Trophoblast cell (in vitro differentiated cells and primary cell): ENCODE data around the gene CLPSL1.

Experiments used
- DNase-seq, 2 donors: peaks; one replicate each; pipeline ENCODE4 v3.0.0-alpha.2; 2016
- H2AFZ ChIP-seq: 2 replicates; pipeline ENCODE4 v1.6.1; 2013; ENCODE audit warnings: low read length, moderate library complexity, mild to moderate bottlenecking; ENCODE audit not compliant: insufficient read depth, poor library complexity
- H2AK5ac ChIP-seq: 2 replicates; pipeline ENCODE4 v1.6.1; 2013; ENCODE audit warnings: mild to moderate bottlenecking, low read length
- H2BK120ac ChIP-seq: 2 replicates; pipeline ENCODE4 v1.6.1; 2013; ENCODE audit warnings: low read length, mild to moderate bottlenecking, moderate library complexity; ENCODE audit not compliant: insufficient read depth, poor library complexity
- H2BK12ac ChIP-seq: 2 replicates; pipeline ENCODE4 v1.6.1; 2013; ENCODE audit warnings: mild to moderate bottlenecking, low read length, moderate library complexity
- H2BK5ac ChIP-seq: 2 replicates; pipeline ENCODE4 v1.6.1; 2013; ENCODE audit warnings: low read length, low read depth, moderate library complexity, mild to moderate bottlenecking; ENCODE audit not compliant: poor library complexity
- H3K14ac ChIP-seq: 2 replicates; pipeline ENCODE4 v1.6.1; 2013; ENCODE audit warnings: mild to moderate bottlenecking, low read length
- H3K18ac ChIP-seq: 2 replicates; pipeline ENCODE4 v1.6.1; 2013; ENCODE audit warnings: mild to moderate bottlenecking, low read length
- H3K23ac ChIP-seq: 2 replicates; pipeline ENCODE4 v1.6.1; 2013; ENCODE audit warnings: low read length
- H3K27ac ChIP-seq: 2 replicates; pipeline ENCODE4 v1.5.1; 2013; ENCODE audit warnings: low read depth, mild to moderate bottlenecking, inconsistent platforms, low read length, moderate library complexity
- H3K27me3 ChIP-seq: 2 replicates; pipeline ENCODE4 v1.6.1; 2013; ENCODE audit warnings: inconsistent platforms, mild to moderate bottlenecking, low read length, moderate library complexity; ENCODE audit not compliant: insufficient read depth
- H3K36me3 ChIP-seq, 2 experiments: 1 replicate in 1 of 2; 2 replicates in 1 of 2; pipeline ENCODE4 v1.6.1; 2013; ENCODE audit warnings: low read length in 2 of 2, mild to moderate bottlenecking in 2 of 2, moderate library complexity in 1 of 2; ENCODE audit not compliant: insufficient read depth in 2 of 2, control insufficient read depth in 1 of 2
- H3K4ac ChIP-seq: 2 replicates; pipeline ENCODE4 v1.6.1; 2013; ENCODE audit warnings: low read depth, mild to moderate bottlenecking, low read length, moderate library complexity
- H3K4me1 ChIP-seq, 2 experiments: 1 replicate in 1 of 2; 2 replicates in 1 of 2; pipeline ENCODE4 v1.6.1; 2013; ENCODE audit warnings: low read length in 2 of 2, mild to moderate bottlenecking in 2 of 2, moderate library complexity in 1 of 2; ENCODE audit not compliant: insufficient read depth in 2 of 2, control insufficient read depth in 1 of 2
- H3K4me2 ChIP-seq: 2 replicates; pipeline ENCODE4 v1.6.1; 2013; ENCODE audit warnings: inconsistent platforms, mild to moderate bottlenecking, low read length, moderate library complexity
- H3K4me3 ChIP-seq: 2 replicates; pipeline ENCODE4 v1.5.1; 2013; ENCODE audit warnings: mild to moderate bottlenecking, low read depth, low read length, inconsistent platforms
- H3K79me1 ChIP-seq: one replicate; pipeline ENCODE4 v1.6.1; 2013; ENCODE audit warnings: low read length
- H3K79me2 ChIP-seq: 2 replicates; pipeline ENCODE4 v1.6.1; 2013; ENCODE audit warnings: low read length, mild to moderate bottlenecking; ENCODE audit not compliant: control insufficient read depth, insufficient read depth, poor library complexity
- H3K9ac ChIP-seq: 2 replicates; pipeline ENCODE4 v1.6.1; 2013; ENCODE audit warnings: mild to moderate bottlenecking, low read length
- H3K9me3 ChIP-seq: 2 replicates; pipeline ENCODE4 v1.6.1; 2013; ENCODE audit warnings: low read depth, mild to moderate bottlenecking, control low read depth, inconsistent platforms, low read length; ENCODE audit not compliant: insufficient read depth
- H4K12ac ChIP-seq: 2 replicates; pipeline ENCODE4 v1.6.1; 2013; ENCODE audit warnings: low read depth, mild to moderate bottlenecking, low read length, moderate library complexity
- H4K8ac ChIP-seq: 2 replicates; pipeline ENCODE4 v1.6.1; 2013; ENCODE audit warnings: low read depth, mild to moderate bottlenecking, low read length, moderate library complexity
- H4K91ac ChIP-seq: one replicate; pipeline ENCODE4 v1.6.1; 2013; ENCODE audit warnings: low read depth, mild to moderate bottlenecking, low read length, moderate library complexity
- WGBS: extraction: QIAGEN DNeasy Blood & Tissue Kit; methylation state at CpG from one replicate; pipeline ENCODE4 v1.1.7; 2013; ENCODE audit warnings: missing lambda C conversion rate; ENCODE audit not compliant: insufficient read length, insufficient coverage; ENCODE audit errors: extremely low coverage; 5-methylcytosine and 5-hydroxymethylcytosine counted together

The CLPSL1 gene

GRCh38 chr6:35786272-35786671, 5.5 kb downstream of the CLPSL1 start:
- no peak overlapping the region for H3K4me3 ChIP-seq
- H4K8ac ChIP-seq, result no peak overlapping the region
- no peak for DNase-seq
- no peaks in the 10 kb centered on the region for H3K36me3 ChIP-seq
- no peak overlapping the region for H3K14ac ChIP-seq
- no peak overlapping the region for H2AFZ ChIP-seq
- no CpG with 5 or more reads among the region's 2 CpGs for WGBS
- no peaks in the 10 kb centered on the region for H3K4me1 ChIP-seq
- no peak overlapping the region for H4K91ac ChIP-seq
- H3K23ac ChIP-seq, result no peak overlapping the region
- H3K27me3 ChIP-seq, result no peaks in the 10 kb centered on the region
- H2BK120ac ChIP-seq, result no peak overlapping the region
- no peak overlapping the region for H3K9ac ChIP-seq
- H3K4ac ChIP-seq, result no peak overlapping the region
- no peak overlapping the region for H3K4me2 ChIP-seq
- H2AK5ac ChIP-seq, result no peak overlapping the region
- H3K9me3 ChIP-seq, result peaks cover 3% of the 10 kb centered on the region
- no peaks in the 10 kb centered on the region for H3K79me2 ChIP-seq
- H4K12ac ChIP-seq, result no peak overlapping the region
- H2BK12ac ChIP-seq, result no peak overlapping the region
- H3K18ac ChIP-seq, result no peak overlapping the region
- no peak overlapping the region for H2BK5ac ChIP-seq
- H3K79me1 ChIP-seq, result no peaks in the 10 kb centered on the region
- no peak overlapping the region for H3K27ac ChIP-seq

- H3K4me2 ChIP-seq, result no peak overlapping the region
- H2AFZ ChIP-seq, result no peak overlapping the region
- H3K79me2 ChIP-seq, result no peaks in the 10 kb centered on the region
- no peaks in the 10 kb centered on the region for H3K4me1 ChIP-seq
- H4K12ac ChIP-seq, result no peak overlapping the region
- no peak overlapping the region for H3K27ac ChIP-seq
- no peak overlapping the region for H3K23ac ChIP-seq
- no peak overlapping the region for H2BK12ac ChIP-seq
- H3K79me1 ChIP-seq, result no peaks in the 10 kb centered on the region
- no peaks in the 10 kb centered on the region for H3K27me3 ChIP-seq
- no peak overlapping the region for H3K14ac ChIP-seq
- H3K9ac ChIP-seq, result no peak overlapping the region
- H4K91ac ChIP-seq, result no peak overlapping the region
- no peaks in the 10 kb centered on the region for H3K36me3 ChIP-seq
- no peak overlapping the region for H2AK5ac ChIP-seq
- H3K4ac ChIP-seq, result no peak overlapping the region
- H3K9me3 ChIP-seq, result peaks cover 3% of the 10 kb centered on the region
- WGBS, result no CpG with 5 or more reads among the region's 25 CpGs
- H4K8ac ChIP-seq, result no peak overlapping the region
- no peak overlapping the region for H3K4me3 ChIP-seq
- no peak overlapping the region for H2BK5ac ChIP-seq
- H3K18ac ChIP-seq, result no peak overlapping the region
- peak in 1 of 2 donors; percentile 18 for DNase-seq
- H2BK120ac ChIP-seq, result no peak overlapping the region
These were observed 6.0 kb downstream of the CLPSL1 start for GRCh38 chr6:35786810-35787209.

- Histone ChIP-seq H2BK5ac (no peak overlapping the region), H4K91ac (no peak overlapping the region), H2BK12ac (no peak overlapping the region), H3K23ac (no peak overlapping the region), H3K4me3 (no peak overlapping the region), H3K79me2 (no peaks in the 10 kb centered on the region), H3K14ac (no peak overlapping the region), H3K4me1 (no peaks in the 10 kb centered on the region), H3K18ac (no peak overlapping the region), H2AK5ac (no peak overlapping the region), H3K36me3 (no peaks in the 10 kb centered on the region), H2BK120ac (no peak overlapping the region), H3K79me1 (no peaks in the 10 kb centered on the region), H3K27ac (no peak overlapping the region), H4K12ac (no peak overlapping the region), H3K4me2 (no peak overlapping the region), H3K27me3 (no peaks in the 10 kb centered on the region), H3K9ac (no peak overlapping the region), H3K4ac (no peak overlapping the region), H3K9me3 (peaks cover 3% of the 10 kb centered on the region), H4K8ac (no peak overlapping the region), H2AFZ (no peak overlapping the region)
- no peak for DNase-seq
- WGBS, result no CpG with 5 or more reads among the region's 13 CpGs
These were observed 6.7 kb downstream of the CLPSL1 start for GRCh38 chr6:35787266-35788218.

- Histone ChIP-seq H2AK5ac (no peak overlapping the region), H3K79me1 (no peaks in the 10 kb centered on the region), H3K4me2 (no peak overlapping the region), H2BK120ac (no peak overlapping the region), H2AFZ (no peak overlapping the region), H3K18ac (no peak overlapping the region), H3K79me2 (no peaks in the 10 kb centered on the region), H3K27me3 (no peaks in the 10 kb centered on the region), H2BK5ac (no peak overlapping the region), H4K8ac (no peak overlapping the region), H3K4me1 (no peaks in the 10 kb centered on the region), H3K9ac (no peak overlapping the region), H3K36me3 (no peaks in the 10 kb centered on the region), H4K12ac (no peak overlapping the region), H3K4me3 (no peak overlapping the region), H3K23ac (no peak overlapping the region), H3K14ac (no peak overlapping the region), H4K91ac (no peak overlapping the region), H3K9me3 (peaks cover 3% of the 10 kb centered on the region), H3K4ac (no peak overlapping the region), H3K27ac (no peak overlapping the region), H2BK12ac (no peak overlapping the region)
- no CpG with 5 or more reads among the region's 4 CpGs for WGBS
- DNase-seq, result no peak
These were observed 7.7 kb downstream of the CLPSL1 start for GRCh38 chr6:35788423-35788982.
